NOMO-1 treated with dmso at 0.1 percent for 144 hours (cell line): ENCODE measurements around the gene GSTM5.
A peak's percentile ranks its signal among the peaks of the same experiment; 100 is the strongest.
"Not testable (repeated sequence)": the region's sequence is repeated elsewhere in the genome, so short reads cannot be mapped to it uniquely, and the experiment has no call there.

ENCODE experiments used
- DNase-seq: peaks from one replicate; lab custom pipeline; 2025; ENCODE audit not compliant: unreplicated experiment; lab: John Stamatoyannopoulos, UW

GSTM5 gene

DNA sequence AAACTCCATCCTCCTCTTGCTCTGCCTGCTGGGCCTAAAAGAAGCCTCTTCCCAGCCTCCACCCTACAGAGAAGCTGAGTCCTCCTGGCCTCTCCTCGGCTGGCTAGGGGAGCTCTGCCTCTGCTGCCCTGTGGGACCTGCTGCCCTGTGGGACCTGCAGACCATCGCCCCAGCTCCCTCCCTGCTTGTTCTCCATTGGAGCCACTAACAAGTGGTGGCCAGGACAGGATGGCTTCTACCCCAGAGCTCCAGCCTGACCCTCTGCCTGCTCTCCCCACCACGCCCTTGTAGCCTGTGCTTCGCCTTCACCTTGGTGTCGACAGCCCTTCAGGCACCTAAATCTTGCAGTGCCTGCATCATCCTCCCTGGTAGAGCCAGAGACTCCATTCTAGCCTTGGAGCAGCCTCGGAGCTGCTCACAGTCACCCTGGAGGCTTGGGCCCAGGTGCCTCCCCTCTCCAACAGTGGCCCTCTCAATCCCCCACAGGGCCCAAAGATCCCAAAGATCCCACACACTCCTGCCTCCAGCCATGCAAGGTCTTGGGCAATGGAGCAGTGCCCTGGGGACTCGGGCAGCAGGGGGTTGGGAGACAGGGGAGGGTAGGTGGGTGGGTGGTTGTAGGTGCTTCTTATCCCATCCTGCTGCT lies 48.7 kb downstream of the GSTM5 start:
- DNase-seq, result no peak

DNA sequence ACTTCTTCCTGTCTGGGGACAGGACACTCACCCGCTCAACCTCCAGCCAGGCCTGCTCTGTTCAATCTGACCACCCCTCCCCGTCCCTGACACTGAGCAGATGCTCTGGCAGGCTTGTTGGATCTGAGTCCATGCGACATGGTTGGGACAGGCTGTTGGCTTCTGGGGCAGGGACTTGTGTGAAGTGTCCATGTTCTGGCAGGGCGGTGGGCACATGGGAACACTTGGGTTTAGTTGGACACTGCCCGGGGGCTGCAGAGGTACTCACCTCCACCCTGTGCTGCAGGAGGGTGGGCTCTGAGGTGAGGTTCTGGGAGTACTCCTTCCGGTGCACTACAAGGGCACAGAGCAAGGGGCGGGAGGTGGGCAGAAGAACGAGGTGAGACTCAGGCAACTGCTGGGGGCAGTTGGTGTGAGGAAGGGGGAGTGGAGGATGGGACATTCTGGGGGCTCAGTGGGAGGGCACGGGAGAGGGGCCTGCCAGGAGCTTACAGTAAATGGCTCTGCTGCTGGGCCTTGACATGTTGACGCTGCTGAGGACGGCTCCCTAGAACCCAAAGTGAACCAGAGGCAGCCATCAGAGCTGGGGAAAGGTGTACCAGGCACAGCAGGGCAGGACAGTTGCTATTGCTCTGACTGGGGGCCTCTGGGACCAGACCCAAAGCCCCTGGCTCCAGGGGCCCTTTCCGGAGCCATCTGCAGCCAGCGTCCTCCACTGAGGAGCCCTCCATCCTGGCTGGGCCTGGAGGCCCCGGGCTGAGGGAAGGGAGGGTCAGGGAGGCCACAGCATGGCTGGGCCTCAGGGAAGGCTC lies 49.4 kb downstream of the GSTM5 start:
- no peak for DNase-seq

DNA sequence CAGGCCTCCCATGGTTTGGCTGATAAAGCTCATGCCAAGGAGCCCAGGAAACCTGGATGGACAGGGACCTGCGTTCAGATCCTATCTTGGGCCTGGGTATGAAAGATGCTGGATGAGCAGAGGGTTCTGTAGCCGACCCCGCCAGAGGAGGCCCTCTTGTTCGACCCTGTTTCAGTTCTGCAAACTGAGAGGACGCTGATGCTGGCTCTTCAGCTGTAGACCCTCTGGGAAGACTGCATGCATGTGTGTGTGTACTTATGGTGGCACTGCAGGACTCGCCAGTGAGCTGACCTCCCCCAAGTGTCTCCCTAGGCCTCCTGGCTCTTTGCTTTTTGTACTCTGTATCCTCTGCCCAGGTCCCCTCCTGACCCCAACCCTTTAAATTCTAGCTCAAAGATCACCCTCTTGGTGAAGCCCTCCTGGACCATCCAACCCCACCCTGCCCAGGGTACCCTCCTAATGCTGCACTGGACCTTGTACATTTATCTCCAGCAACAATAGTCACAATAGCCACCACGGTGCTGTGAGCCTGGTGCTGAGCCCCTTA lies 50.1 kb downstream of the GSTM5 start:
- DNase-seq, result no peak

DNA sequence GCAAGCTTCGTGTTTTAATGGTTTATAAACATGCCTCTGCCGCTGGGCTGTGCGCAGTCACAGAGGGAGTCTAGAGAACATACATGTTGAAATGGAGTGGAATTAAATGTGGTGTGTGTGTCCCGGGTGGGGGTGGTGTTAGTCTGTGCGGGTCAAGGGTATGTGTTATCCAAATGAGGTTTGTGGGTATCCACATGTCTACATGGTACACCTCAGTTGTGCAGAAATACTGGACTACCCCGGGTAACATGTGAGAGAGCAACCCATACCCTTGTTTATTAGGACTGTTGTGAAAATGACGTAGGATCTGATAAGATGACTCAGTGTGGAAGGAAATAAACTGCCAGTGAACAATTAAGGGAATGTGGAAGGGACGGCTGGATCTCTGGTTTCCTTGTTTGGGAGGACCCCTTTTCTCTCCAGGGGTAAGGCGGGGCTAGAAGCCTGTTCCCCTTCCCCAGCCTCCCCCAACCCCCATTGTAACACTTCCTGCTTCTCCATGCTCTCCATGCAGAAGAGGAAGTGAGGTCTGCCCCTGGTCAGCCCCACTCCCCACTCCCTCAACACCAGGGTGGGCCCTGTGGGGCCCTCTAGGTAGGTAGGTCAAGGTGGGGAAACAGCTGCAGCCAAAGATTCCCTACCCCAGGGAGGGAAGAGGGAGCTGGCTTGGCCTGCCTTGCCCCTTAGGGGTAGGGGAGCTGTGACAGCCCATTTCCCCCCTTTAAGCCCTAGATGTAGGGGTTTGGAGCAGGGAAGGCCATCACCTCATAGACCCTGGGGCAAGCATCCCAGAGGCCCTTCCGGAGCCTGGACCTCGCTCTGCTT lies 51.0 kb downstream of the GSTM5 start:
- peak; percentile 48 for DNase-seq

DNA sequence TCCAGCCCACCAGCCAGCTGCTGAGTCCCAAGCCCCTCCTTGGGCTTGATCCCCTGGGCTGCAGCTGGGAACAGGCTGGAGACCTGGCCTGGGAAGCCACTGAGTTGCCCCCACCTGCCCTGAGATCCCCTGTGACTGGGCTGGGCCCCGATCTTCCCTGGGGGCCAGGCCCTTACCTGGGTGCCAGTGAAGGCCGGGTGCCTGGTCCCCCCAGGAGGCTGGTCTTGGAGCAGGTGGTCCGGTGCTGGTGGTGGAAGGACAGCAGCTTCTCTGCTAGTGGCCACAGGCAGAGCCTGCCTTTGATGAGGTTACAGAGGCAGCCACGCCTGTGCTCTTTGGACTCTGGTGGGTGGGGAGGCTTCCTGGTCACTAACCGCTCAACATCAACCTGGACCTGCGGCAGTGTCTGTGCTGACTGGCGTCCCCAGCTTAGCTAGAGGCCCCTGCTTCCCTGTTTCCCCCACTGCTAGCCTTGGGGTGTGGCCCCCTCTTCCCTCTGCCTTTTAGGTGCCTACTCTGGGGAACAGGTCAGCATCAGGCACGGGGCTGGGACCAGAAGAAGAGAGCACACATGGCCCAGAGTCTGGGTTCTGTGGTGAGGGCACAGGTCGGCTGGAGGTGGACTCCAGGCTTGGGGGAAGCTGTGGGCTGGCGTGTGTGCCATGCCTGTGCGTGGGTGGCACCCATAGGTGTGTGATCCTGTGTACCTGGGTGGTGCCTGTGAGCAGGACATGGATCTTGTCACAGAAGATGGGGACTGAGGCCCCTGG lies 51.8 kb downstream of the GSTM5 start, which contains the start of gene EPS8L3:
EPS8L3 (minus strand) TSS at position 278 of the 770 bp plus-strand sequence. CDS start 2,174 bp downstream, outside the sequence.
- no peak for DNase-seq

DNA sequence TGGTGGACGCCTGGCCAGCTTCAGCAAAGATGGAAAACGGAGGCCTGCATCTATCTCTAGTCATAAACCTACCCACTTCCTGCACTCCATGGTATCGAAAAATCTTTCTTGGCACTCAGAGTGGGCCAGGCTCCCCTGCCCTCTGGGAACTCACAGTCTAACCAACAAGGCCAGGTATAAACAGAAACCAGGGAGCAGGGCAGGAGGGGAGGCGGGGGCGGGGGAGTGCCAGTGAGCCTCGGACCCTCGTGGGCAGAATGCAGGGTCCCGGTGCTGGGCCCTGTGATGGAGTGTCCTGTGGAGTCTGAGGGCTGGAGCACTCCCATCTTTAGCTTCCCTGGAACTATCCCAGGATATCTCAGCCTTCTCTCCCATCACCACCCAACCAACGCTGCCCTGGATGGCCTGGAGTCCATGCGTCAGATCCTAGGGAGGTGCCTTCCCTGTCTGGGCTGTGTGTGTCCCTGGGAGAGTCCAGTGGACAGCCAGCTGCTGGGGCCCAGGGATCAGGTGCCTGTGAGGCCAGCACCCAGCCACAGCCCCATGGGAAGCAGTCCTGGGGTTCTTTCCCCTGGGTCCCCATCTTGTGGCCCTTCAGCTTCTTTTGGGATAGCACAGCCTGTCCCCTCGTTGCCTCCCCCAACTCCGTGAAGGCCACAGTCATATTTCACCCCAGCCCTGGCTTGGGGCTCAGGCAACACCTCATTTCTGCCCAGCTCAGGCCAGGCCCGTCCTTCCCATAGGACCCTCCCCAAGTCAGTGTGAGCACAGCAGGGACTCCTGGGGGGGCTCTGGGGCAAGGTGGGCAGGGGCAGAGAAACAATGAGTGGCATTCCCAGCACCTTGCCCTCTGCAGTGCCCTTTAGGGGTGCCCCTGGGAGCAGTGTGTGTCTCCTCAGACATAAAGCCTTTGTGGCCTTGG lies 52.8 kb downstream of the GSTM5 start:
- DNase-seq, result no peak

DNA sequence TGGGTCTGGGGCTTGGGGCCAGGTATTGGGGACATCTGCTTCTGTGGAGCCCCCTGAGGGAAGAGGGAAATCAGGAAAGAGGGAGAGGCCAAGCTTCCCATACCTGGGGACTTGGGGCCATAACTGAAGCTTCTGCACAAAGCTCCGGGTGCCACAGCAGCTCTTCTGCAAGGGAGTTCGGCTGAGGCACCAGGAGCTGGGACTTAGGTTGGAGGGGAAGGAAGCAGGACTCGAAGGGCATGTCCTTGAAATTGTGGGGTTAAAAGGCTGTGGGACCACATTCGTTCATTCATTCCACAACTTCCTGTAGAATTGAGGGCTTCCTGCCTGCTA lies 53.4 kb downstream of the GSTM5 start:
- no peak for DNase-seq

DNA sequence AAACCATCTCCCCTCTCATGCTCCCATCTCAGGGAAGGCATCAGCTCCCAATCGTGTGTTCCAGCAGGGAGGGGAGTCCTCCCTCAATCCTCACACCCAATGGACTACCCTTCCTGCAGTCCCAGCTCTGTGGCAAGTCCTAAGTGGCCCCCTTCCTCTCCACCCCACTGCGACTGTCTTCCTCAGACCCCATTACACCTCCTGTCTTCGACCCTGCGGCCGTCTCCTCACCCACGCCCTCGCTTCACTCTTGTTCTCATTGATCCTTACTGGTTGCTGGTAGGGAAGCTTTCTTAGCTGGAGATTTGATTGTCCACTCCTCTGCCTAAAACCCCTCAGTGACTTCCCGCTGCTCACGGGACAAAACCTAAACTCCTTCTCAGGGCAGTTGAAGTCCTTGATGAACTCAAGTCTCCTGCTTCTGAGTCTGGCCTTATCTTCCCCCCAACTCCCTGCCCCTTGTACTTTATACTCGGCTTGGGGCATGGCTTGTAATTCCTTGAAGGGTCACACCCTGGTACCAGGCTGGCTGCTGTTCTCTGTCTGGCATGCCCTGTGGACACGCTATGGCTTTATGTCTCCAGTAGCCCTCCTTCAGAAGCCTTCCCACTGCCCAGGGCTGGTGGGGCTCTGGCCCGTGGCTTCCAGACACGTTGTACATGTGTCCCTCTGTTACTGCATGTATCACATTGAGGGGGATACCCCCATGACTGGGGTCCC lies 54.0 kb downstream of the GSTM5 start:
- DNase-seq, result no peak

DNA sequence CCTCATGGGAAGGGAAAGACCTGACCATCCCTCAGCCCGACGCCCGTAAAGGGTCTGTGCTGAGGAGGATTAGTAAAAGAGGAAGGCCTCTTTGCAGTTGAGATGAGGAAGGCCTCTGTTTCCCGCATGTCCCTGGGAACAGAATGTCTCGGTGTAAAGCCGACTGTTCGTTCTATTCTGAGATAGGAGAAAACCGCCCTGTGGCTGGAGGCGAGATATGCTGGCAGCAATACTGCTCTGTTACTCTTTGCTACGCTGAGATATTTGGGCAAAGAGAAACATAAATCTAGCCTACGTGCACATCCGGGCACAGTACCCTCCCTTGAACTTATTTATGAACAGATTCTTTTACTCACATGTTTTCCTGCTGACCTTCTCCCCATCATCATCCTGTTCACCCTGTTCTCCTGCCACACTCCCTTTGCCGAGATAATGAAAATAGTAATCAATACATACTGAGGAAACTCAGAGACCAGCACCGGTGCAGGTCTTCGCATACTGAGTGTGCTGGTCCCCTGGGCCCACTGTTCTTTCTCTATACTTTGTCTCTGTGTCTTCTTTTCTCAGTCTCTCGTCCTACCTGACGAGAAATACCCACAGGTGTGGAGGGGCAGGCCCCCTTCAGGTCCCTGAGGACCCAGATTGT lies 55.1 kb downstream of the GSTM5 start:
- DNase-seq, result not testable (repeated sequence)
